T-helper 2 cell (primary cell): Measurements from ENCODE around the gene TEAD4.
A peak's percentile ranks its signal among the peaks of the same experiment; 100 is the strongest.
"Not testable (repeated sequence)": the region's sequence is repeated elsewhere in the genome, so short reads cannot be mapped to it uniquely, and the experiment has no call there.

Experiments
- DNase-seq, 5 experiments: peaks; one replicate each; pipeline versions ENCODE4 v3.0.0 to v3.0.0-alpha.2; 2012 to 2022

TEAD4 gene

GRCh38 chr12:3054374-3054773 lies 95.2 kb downstream of the TEAD4 start:
- DNase-seq: no peak

GRCh38 chr12:3055026-3055703 lies 96.0 kb downstream of the TEAD4 start:
- no peak for DNase-seq

DNA sequence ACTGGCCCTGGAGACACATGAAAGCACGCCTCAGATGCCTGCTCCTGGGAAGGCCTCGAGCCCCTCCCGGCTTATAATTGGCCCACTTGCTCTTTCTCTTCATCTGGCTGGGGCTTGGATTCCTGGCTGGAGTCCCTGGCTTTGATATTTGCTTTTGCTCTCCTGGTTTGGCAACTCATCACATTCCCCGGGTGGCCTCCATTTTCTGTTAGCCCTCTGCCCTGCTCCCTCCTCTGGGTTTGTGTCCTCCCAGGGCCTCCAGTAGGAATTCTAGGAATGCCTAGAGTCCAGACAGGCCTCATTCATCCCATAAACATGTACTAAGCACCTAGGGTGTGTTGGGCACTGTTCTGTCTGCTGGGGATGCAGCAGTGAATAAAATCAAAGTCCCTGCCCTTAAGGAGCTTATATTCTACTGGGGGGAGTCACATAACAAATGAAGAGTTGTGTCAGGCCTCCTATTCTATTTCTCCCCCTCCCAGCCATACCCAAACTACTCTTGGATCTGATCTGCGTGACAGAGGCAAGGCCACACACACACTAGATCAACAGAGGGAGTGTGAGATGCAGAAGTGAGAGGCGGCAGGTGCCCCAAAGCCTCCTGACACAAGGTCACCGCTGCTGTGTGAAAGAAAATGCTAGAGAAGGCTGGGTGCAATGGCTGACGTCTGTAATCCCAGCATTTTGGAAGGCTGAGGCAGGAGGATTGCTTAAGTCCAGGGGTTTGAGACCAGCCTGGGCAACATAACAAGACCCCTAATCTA lies 96.7 kb downstream of the TEAD4 start:
- DNase-seq: no peak

DNA sequence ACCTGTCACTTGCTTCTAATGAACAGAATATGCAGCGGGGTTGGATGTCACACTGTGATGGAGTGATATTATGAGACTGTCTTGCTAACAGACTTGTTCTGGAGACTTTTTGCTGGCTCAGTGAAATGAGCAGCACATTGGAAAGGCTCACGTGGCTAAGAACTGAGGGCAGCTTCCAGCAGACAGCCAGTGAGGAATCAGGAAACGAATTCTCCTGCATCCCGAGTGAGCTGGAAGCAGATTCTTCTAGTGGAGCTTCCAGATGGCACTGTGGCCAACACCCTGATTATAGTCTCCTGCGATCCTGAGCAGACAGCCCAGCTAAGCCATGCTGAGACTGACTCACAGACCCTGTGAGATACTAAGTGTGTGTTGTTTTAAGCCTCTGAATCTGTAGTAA lies 101.9 kb downstream of the TEAD4 start:
- DNase-seq: no peak

GRCh38 chr12:3061501-3062215 lies 102.5 kb downstream of the TEAD4 start:
- DNase-seq: no peak

DNA sequence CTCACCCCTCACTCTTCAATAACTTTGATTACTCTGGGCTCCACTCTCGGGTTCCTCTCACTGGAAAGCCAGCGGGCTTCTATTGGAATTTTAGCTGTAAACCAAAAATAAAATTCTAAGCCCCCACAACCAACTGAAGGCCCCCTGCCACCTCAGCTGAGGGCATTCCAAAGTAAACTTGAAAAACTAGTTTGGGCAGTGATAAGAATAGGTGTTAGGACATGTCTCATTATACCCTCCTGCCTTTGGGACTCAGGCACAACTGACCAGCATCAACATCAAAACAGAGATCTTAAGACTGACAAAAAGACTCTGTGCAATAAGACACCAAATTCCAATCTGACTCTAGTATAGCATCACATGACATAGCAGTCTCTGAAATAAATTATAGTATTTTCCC lies 106.1 kb downstream of the TEAD4 start:
- DNase-seq: no peak

GRCh38 chr12:3065846-3066245 lies 106.6 kb downstream of the TEAD4 start:
- DNase-seq: not testable (repeated sequence)

DNA sequence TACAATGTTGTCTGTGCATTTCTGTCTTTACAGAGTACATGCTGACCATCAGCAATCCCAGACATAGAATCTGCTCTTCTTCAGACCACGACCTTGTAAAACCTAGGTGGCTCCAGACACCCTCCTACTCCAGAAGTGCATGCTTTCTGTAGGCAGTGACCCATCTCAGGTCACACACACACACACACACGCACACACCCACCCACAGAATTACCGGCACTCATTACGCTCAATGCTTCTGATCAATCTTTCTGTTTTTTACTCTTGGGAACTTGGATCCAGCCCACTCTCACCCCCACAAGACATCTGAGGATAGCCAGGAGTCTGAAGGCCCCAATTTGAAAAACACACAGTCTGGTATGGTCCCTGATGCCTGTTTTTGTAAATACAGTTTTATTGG lies 110.5 kb downstream of the TEAD4 start:
- no peak for DNase-seq

- no peak for DNase-seq
These were observed 111.9 kb downstream of the TEAD4 start for GRCh38 chr12:3071107-3071506.

- DNase-seq: no peak
These were observed 112.5 kb downstream of the TEAD4 start for GRCh38 chr12:3071710-3072109.

DNA sequence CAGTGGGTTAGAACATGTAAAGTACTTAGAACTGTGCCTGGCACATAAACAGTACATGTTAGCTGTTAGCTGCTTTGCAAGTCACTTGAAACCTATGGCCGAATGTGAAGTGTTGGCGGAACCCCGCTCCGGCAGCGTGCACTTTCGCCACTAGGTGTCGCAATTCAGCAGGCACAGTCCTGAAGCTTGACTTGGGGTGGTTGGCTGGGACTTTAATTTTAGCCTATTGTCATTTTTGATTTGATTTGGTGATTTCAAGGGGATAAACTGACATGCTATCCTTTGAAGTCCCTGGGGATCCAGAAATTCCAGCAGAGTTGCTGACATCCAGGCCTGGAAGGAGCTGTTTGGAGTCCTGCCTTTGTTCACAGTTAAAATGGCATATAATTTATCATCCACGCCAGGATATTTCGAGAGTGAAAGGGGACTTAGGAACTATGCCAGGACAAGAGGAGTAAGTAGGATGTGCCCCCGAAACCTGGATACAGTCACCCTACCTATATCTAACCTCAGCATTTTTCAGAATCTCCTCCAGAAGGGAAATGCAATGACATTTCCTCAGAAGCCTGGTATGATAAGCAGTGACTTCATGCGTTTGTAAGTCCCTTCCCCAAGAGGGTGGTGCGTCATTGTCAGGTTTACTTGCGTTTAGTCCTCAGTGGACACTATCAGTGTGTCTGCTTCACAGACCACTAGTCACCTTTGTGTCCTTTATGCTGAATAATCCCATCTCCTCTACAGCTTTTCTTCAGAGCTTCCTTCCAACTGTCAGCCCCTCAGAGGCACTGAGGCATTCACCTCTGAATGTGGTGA lies 114.4 kb downstream of the TEAD4 start:
- peak; percentile 45 to 80 (median 66) for DNase-seq

- DNase-seq: no peak
These were observed 116.1 kb downstream of the TEAD4 start for GRCh38 chr12:3075315-3075714.

- DNase-seq: peak; percentile 31 to 54 (median 48)
These were observed 117.8 kb downstream of the TEAD4 start, which contains the start of gene TSPAN9 for GRCh38 chr12:3076730-3077571. TSPAN9 (plus strand) TSS chr12:3077379; CDS start chr12:3201194, 123,815 bp downstream.

GRCh38 chr12:3077572-3078081 lies 118.4 kb downstream of the TEAD4 start:
- DNase-seq: peak in 1 of 5 experiments; percentile 0

DNA sequence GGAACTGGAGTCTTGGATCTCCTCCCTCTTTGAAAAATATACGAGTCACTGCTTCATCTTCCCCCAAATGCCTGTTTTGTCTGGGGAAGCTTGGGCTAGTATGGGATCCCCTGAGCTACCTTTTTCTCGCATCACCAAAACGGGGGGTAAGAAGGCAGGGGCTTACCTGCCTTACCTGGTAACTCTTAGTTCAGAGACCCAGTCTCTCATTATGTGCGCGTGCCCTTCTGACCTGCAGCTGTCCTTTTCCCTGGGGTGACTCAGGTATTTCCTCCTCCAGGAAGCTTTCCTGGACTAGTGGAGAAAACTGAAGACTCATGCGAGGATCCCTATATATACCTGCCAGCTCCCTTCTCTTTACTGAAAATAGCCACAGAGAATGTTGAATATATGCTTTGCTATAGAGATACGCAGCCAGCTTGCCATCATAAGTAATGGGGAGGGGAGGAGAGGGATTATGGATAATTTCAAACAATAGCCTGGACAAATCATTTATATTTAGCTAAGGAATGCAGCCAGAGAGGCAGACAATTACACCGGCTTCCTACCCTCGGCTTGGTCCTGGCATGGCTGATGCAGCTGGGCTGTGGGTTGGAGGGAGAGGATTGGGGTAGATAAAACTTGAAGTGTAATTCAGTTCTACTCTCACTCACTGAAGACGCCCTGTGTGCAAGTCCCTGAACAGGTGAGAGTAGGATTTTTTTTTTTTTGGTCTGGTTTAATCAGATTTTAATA lies 119.1 kb downstream of the TEAD4 start:
- no peak for DNase-seq

DNA sequence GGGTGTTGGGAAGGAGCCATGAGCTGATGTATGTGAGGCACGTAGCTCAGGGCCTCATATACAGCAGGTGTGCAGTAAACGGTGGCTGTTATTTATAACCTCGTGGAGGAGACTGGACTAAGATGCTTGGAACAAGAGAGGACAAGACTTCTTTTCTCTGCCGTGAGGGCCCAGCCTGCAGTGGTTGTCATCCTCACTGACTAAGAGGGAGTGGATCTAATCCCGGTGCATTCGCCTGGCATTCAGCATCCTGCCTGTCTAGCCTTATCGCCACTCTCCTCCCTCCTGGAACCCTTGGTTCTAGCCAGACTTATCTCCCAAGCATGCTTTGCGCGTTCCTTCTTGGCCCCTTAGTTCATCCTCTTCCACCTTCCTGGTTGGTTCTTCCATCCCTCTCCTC lies 121.9 kb downstream of the TEAD4 start:
- DNase-seq: no peak

- no peak for DNase-seq
These were observed 122.7 kb downstream of the TEAD4 start for GRCh38 chr12:3081886-3082285.

- DNase-seq: no peak
These were observed 124.2 kb downstream of the TEAD4 start for GRCh38 chr12:3083241-3083920.

DNA sequence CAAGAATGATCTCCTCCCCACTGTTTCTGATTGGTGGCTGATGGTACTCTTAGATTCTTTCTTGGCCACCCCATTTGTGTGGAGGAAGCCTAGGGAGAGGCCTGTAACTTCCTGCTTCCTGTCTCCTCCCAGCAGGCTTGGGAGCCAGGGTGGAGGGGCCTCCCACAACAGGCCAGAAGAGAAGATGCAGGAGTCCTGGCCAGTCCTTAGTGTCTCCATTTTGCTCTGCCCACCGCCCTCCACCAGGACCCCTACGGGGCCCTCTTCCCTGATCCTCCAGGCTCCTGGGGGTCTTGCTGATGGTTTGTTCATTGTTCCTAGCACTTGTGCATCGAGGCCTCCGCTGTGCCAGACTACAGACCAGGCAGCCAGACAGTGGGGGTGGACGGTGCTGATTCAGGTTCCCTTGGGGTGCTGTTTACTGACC lies 124.7 kb downstream of the TEAD4 start:
- DNase-seq: no peak

GRCh38 chr12:3084742-3085141 lies 125.5 kb downstream of the TEAD4 start:
- no peak for DNase-seq
